COLO829 (cell line): ENCODE data around the gene C12orf56.

Experiments used
- DNase-seq: peaks from one replicate; pipeline ENCODE4 v3.0.0; 2012; ENCODE audit warnings: low spot score

The C12orf56 gene

GRCh38 chr12:64390275-64390851, at the start of gene C12orf56:
C12orf56 (minus strand) TSS chr12:64390758; CDS start chr12:64390565, 193 bp downstream.
- no peak for DNase-seq

- no peak for DNase-seq
Observed at GRCh38 chr12:64440100-64440499, 49.5 kb upstream of the C12orf56 start.

DNA sequence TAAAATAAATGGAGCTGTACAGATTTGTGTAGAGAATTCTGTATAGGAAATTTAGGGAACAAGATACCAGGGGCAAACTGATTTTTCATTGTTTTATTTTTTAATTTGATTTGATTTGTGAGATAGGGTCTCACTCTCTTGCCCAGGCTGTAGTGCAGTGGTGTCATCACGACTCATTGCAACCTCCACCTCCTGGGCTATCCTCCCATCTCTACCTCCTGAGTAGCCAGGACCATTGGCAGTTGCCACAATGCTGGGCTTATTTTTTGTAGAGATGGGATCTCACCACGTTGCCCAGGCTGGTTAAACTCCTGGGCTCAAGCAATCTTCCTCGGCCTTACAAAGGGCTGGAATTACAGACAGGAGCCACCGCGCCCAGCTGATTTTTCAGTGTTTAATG, 43.4 kb upstream of the C12orf56 start:
- DNase-seq, result no peak

GRCh38 chr12:64431791-64432190, 41.2 kb upstream of the C12orf56 start:
- DNase-seq, result no peak

- DNase-seq, result no peak
Observed at GRCh38 chr12:64430886-64431285, 40.3 kb upstream of the C12orf56 start.

DNA sequence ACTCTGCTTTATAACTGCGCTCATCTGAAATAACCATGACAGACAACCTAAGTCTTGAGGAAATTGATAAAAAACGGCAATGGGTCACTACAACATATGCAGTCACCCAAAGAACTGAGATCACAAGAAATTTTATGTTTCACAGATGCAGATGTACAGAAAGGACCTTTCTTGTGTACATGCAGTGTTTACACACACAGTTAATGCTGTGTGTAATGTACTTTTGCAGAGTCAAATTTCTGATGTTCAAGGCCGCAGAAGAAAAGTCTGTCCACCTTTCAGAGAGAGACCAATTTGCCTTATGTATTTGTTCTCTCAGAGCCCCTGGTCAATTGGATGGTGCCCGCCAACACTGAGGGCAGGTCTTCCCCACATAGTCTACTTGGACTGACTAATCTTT, 38.4 kb upstream of the C12orf56 start:
- no peak for DNase-seq

DNA sequence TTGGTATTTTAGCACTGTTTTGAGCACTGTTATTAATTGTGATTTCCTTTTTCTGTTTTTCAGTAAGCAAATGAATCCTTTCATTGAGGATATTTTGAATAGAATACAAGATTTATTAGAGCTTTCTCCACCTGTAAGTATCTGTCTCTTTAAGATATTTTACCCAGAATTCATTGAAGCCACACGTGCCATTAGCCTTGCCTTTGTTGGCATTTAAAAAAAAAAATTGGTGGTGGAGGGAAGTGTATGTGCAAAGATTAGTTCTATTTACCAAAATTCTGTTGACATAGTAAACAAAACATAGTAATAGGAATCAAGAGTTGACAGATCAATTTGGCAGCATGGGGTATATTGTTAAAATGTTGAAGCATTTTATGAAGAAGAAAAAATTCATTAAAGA, 37.4 kb upstream of the C12orf56 start:
- DNase-seq, result no peak

- no peak for DNase-seq
Observed at GRCh38 chr12:64419696-64420095, 29.1 kb upstream of the C12orf56 start.

GRCh38 chr12:64418209-64418608, 27.7 kb upstream of the C12orf56 start:
- DNase-seq, result no peak

- DNase-seq, result no peak
Observed at GRCh38 chr12:64413884-64414283, 23.3 kb upstream of the C12orf56 start.

GRCh38 chr12:64412459-64412858, 21.9 kb upstream of the C12orf56 start:
- DNase-seq, result no peak

GRCh38 chr12:64411427-64411826, 20.9 kb upstream of the C12orf56 start:
- DNase-seq, result no peak

DNA sequence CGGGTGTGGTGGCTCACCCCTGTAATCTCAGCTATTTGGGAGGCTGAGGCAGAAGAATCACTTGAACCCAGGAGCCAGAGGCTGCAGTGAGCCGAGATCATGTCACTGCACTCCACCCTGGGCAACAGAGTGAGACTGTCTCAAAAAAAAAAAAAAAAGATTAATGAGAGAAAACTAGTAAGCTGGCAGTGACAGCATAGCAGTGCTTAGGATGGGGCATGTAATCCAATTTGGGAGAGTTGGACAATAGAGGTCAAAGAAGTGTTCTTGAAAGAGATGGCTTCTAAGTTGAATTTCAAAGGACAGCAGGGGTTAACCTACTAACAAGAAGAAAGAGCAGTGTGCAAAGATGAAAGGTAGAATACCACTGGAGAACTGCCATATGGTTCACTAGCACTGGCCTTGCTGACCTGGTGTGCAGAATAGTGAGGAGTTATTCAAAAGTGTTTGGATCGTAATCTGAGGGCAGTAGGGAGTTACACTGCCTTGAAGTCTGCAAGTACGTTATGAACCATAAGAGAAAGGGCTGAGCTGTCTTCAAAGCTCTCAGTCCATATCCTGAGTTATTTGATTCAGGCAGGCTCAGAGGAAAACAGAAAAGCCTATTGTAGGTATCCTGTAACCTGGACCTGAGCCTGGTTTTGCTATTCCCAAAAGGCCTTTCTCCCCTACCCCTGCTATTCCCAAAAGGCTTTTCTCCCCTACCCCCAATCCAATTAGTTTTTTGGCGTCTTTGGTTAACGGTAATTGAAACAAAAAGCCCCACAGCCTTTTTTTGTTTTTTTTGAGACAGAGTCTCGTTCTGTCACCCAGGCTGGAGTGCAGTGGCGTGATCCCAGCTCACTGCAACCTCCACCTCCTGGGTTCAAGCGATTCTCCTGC, 17.0 kb upstream of the C12orf56 start:
- peak; percentile 23 for DNase-seq

DNA sequence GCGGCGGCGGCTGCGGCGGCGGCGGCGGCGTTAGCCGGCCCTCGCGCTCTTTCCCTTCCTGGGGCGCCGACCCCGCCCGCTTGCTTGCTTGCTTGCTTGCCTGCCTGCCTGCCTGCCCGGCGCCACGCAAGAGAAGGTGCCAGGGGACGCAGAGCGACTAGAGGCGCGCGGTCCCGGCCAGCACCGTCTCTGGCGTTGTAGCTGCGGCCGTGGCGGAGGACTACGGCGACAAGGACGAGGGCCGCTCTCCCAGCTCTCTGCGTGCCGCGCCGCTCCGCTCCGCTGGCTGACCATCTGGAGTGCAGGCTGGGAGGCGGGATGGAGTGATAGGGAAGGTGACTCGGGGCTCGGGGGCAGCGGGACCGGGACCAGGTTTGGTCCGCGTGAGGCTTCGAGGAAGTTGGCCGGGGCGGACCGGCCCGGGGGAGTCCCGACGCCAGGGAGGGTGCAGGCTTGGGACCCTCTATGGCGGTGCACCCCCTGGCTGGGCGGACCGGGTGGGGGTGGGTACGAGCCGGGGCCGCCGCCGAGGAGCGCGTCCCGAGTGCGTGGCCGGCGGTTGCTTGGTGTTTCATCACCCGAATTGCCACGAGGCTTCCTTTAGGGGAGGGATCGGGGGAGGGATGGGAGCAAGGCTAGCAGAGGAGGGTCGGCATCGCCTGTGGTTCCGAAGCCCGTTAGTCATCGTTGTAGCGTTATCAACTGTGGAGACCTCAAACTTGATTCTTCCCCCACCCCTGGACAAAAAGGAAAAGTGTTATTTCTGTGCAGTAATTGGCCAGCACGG, 14.1 kb upstream of the C12orf56 start:
- peak; percentile 48 for DNase-seq

DNA sequence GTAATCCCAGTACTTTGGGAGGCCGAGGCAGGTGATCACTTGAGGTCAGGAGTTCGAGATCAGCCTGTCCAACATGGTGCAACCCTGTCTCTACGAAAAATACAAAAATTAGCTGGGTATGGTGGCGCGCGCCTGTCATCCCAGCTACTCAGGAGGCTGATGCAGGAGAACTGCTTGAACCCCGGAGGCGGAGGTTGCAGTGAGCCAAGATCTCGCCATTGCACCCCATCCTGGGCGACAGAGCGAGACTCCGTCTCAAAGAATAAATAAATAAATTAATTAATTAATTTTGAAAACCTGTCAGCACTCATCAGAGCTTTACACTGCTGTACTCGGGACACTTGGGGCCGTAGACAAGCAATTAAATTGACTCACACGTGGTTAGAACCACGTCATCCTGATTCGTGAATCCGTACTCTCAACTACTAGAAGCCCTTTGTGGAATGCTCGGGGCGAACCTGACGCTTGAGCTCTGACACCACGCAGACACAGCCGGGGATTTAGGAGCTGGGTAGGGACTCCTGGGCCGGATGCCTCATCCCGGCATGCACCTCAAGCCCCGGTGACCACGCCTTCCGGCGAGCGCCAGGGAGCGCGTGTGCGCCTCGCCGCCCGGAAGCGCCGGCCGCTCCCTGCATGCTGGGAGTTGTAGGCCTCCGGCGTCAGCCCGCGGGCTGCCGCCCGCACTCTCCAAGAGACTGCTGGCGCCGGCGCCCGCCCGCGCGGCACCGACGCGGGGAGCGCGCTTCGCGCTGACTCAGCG, 13.3 kb upstream of the C12orf56 start, which contains the start of gene XPOT:
TSS of gene XPOT (plus strand) at position 686 of the 763 bp plus-strand sequence. CDS start 5,644 bp downstream, outside the sequence.
- DNase-seq, result peak; percentile 96

DNA sequence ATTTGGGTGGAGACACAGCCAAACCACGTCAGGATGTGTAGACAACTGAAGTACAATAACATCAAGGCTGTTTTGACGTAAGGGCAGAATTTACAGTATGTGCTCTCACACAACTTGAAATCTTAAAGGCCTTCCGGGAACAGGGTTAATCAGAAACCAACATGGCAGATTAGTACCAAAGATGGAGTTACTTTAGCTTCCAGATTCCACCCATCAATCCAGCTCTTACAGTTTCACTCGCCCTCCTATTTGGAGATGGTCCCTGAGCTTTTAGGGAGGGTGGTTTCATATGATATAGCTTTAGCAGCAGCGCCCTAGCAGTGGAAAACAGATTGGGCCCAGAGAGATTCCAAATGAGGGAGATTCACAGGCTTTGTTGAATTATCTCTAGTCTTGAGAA, 11.6 kb upstream of the C12orf56 start:
- no peak for DNase-seq

DNA sequence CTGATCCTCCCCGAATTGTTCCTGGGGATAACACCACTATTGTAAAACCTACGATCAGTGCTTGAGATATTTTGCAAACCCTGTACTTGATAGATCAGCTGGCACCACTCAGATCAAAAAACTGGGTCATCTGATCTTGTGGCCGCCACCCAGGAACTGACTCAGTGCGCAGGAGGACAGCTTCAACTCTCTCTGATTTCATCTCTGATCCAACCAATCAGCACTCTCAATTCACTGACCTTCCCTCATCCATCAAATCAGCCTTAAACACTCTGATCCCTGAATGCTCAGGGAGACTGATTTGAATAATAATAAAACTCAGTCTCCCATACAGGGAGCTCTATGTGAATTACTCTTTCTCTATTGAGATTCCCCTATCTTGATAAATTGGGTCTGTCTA, 9.5 kb upstream of the C12orf56 start:
- peak; percentile 39 for DNase-seq

GRCh38 chr12:64395739-64396138, 5.2 kb upstream of the C12orf56 start:
- no peak for DNase-seq

GRCh38 chr12:64392221-64392620, 1.7 kb upstream of the C12orf56 start:
- peak; percentile 28 for DNase-seq

DNA sequence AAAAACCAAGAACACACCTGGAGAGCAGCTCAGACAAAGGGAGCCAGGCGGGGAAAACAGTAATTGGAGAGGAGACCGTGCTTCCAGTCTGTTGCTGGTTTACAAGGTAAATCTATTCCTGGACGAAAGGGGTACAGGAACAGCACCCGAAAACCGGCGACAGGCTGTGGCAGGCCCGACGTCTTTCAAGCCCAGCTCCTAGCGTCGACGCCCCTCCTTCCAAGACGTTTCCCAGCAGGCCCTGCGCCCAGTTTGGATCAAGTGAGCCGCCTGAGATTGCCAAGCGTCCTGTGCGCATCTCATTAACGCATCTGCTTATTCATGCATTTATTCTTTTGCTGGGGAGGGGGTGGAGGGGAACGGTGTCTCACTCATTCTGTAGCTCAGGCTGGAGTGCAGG, 1.4 kb downstream of the C12orf56 start:
- no peak for DNase-seq

DNA sequence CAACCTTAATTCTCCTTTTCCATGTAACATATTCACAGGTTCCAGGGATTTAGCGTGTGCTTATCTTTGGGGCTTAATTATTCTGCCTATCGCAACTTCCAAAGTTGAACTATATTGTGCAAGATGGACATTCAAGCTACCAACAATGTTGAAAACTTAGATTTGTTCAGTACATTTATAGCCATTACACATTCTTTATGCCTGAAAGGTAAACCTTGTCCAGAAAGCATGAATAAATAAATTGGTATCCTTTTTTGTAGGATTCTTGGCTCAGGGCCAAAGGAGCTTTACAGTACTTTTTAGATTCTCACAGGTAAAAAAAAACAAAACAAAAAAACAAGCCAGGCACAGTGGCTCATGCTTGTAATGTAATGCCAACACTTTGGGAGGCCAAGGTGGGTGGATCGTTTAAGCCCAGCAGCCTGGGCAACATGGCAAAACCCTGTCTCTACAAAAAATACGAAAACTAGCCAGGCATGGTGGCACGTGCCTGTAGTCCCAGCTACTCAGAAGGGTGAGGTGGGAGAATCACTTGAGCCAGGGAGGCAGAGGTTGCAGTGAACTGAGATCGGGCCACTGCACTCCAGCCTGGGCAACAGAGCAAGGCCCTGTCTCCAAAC, 3.3 kb downstream of the C12orf56 start:
- DNase-seq, result no peak
